BLaER1 (cell line): ENCODE data around the gene TMEM51.

ENCODE experiments used
- H3K27ac ChIP-seq: shearing (Covaris generic); formaldehyde crosslinking; 2 replicates; pipeline ENCODE4 v1.8.1; 2022
- H3K27me3 ChIP-seq: shearing (Covaris generic); formaldehyde crosslinking; 2 replicates; pipeline ENCODE4 v1.8.1; 2022
- H3K36me3 ChIP-seq: shearing (Covaris generic); formaldehyde crosslinking; 2 replicates; pipeline ENCODE4 v1.8.1; 2022
- H3K4me1 ChIP-seq: shearing (Covaris generic); formaldehyde crosslinking; 2 replicates; pipeline ENCODE4 v1.8.1; 2022
- H3K4me2 ChIP-seq: shearing (Covaris generic); formaldehyde crosslinking; 2 replicates; pipeline ENCODE4 v1.8.1; 2022
- H3K4me3 ChIP-seq: shearing (Covaris generic); formaldehyde crosslinking; 2 replicates; pipeline ENCODE4 v1.8.1; 2022
- H3K9ac ChIP-seq: shearing (Covaris generic); formaldehyde crosslinking; 2 replicates; pipeline ENCODE4 v1.8.1; 2022
- H3K9me3 ChIP-seq: shearing (Covaris generic); formaldehyde crosslinking; 2 replicates; pipeline ENCODE4 v1.8.1; 2022
- H4K20me1 ChIP-seq: shearing (Covaris generic); formaldehyde crosslinking; 2 replicates; pipeline ENCODE4 v1.8.1; 2022
- Cebpa-rat ChIP-seq: shearing (Covaris generic); IDR thresholded peaks from 2 replicates; pipeline ENCODE4 v1.8.1; 2022

Gene TMEM51

GRCh38 chr1:15151871-15152270 lies 1.7 kb upstream of the TMEM51 start:
- Histone ChIP-seq H3K27ac (no peak overlapping the region), H3K4me1 (peaks cover 40% of the 10 kb centered on the region), H3K27me3 (peaks cover 52% of the 10 kb centered on the region), H3K9me3 (no peaks in the 10 kb centered on the region), H3K4me3 (0 out of 2 replicates have a peak overlapping the region, but pooled peaks have one; percentile 74), H3K4me2 (no peak overlapping the region; the same call in 1 of the 2 replicates), H4K20me1 (peaks cover 7% of the 10 kb centered on the region), H3K9ac (no peak overlapping the region), H3K36me3 (no peaks in the 10 kb centered on the region)
- no peak for TF ChIP-seq Cebpa-rat

GRCh38 chr1:15152318-15153183 lies 996 bp upstream of the TMEM51 start:
- peak overlapping the region; percentile 58; the same call in 1 of the 2 replicates for H3K9ac ChIP-seq
- no peaks in the 10 kb centered on the region for H3K36me3 ChIP-seq
- H3K4me2 ChIP-seq: peak overlapping the region; percentile 98
- H3K27ac ChIP-seq: no peak overlapping the region
- no peak for TF ChIP-seq Cebpa-rat
- peaks cover 52% of the 10 kb centered on the region for H3K27me3 ChIP-seq
- H3K4me1 ChIP-seq: peaks cover 47% of the 10 kb centered on the region
- no peaks in the 10 kb centered on the region for H3K9me3 ChIP-seq
- peak overlapping the region; percentile 74 for H3K4me3 ChIP-seq
- H4K20me1 ChIP-seq: peaks cover 7% of the 10 kb centered on the region

GRCh38 chr1:15153842-15154479 lies 414 bp downstream of the TMEM51 start:
- TF ChIP-seq Cebpa-rat: no peak
- peaks cover 57% of the 10 kb centered on the region for H3K4me1 ChIP-seq
- no peaks in the 10 kb centered on the region for H3K9me3 ChIP-seq
- peak overlapping the region; percentile 74 for H3K4me3 ChIP-seq
- H3K27me3 ChIP-seq: peaks cover 52% of the 10 kb centered on the region
- no peak overlapping the region; the same call in 1 of the 2 replicates for H3K27ac ChIP-seq
- H3K36me3 ChIP-seq: no peaks in the 10 kb centered on the region
- peak overlapping the region; percentile 98 for H3K4me2 ChIP-seq
- H3K9ac ChIP-seq: peak overlapping the region; percentile 58; the same call in 1 of the 2 replicates
- peaks cover 7% of the 10 kb centered on the region for H4K20me1 ChIP-seq

GRCh38 chr1:15154480-15155036 lies 1.0 kb downstream of the TMEM51 start:
- no peaks in the 10 kb centered on the region for H3K36me3 ChIP-seq
- no peak overlapping the region for H3K27ac ChIP-seq
- no peaks in the 10 kb centered on the region for H3K9me3 ChIP-seq
- peaks cover 61% of the 10 kb centered on the region for H3K4me1 ChIP-seq
- TF ChIP-seq Cebpa-rat: no peak
- H4K20me1 ChIP-seq: peaks cover 7% of the 10 kb centered on the region
- no peak overlapping the region for H3K9ac ChIP-seq
- H3K4me2 ChIP-seq: peak overlapping the region; percentile 98
- H3K4me3 ChIP-seq: peak overlapping the region; percentile 74
- H3K27me3 ChIP-seq: peaks cover 52% of the 10 kb centered on the region

GRCh38 chr1:15155191-15155590 lies 1.6 kb downstream of the TMEM51 start:
- peak overlapping the region; percentile 98 for H3K4me2 ChIP-seq
- H3K4me1 ChIP-seq: peaks cover 61% of the 10 kb centered on the region
- peaks cover 52% of the 10 kb centered on the region for H3K27me3 ChIP-seq
- H3K4me3 ChIP-seq: no peak overlapping the region
- no peak overlapping the region for H3K27ac ChIP-seq
- no peaks in the 10 kb centered on the region for H3K9me3 ChIP-seq
- no peak overlapping the region for H3K9ac ChIP-seq
- TF ChIP-seq Cebpa-rat: no peak
- no peaks in the 10 kb centered on the region for H3K36me3 ChIP-seq
- peaks cover 7% of the 10 kb centered on the region for H4K20me1 ChIP-seq

- no peaks in the 10 kb centered on the region for H3K9me3 ChIP-seq
- H3K27me3 ChIP-seq: peaks cover 43% of the 10 kb centered on the region
- peak overlapping the region; percentile 52 for H3K9ac ChIP-seq
- peaks cover 61% of the 10 kb centered on the region for H3K4me1 ChIP-seq
- H3K4me3 ChIP-seq: peak overlapping the region; percentile 48
- TF ChIP-seq Cebpa-rat: no peak
- peaks cover 7% of the 10 kb centered on the region for H4K20me1 ChIP-seq
- peak overlapping the region; percentile 98 for H3K4me2 ChIP-seq
- H3K36me3 ChIP-seq: no peaks in the 10 kb centered on the region
- H3K27ac ChIP-seq: peak overlapping the region; percentile 32; the same call in 1 of the 2 replicates
These were observed 2.6 kb downstream of the TMEM51 start for GRCh38 chr1:15155888-15156741.

GRCh38 chr1:15156807-15157380 lies 3.3 kb downstream of the TMEM51 start:
- Histone ChIP-seq H3K36me3 (no peaks in the 10 kb centered on the region), H3K4me2 (peak overlapping the region; percentile 98), H3K9me3 (no peaks in the 10 kb centered on the region), H3K27ac (peak overlapping the region; percentile 32; the same call in 1 of the 2 replicates), H3K27me3 (peaks cover 35% of the 10 kb centered on the region), H3K4me1 (peaks cover 61% of the 10 kb centered on the region), H3K9ac (no peak overlapping the region), H4K20me1 (peaks cover 7% of the 10 kb centered on the region), H3K4me3 (peak overlapping the region; percentile 48; the same call in 1 of the 2 replicates)
- TF ChIP-seq Cebpa-rat: no peak

GRCh38 chr1:15157524-15158399 lies 4.2 kb downstream of the TMEM51 start:
- Histone ChIP-seq H3K36me3 (no peaks in the 10 kb centered on the region), H4K20me1 (peaks cover 4% of the 10 kb centered on the region), H3K9me3 (no peaks in the 10 kb centered on the region), H3K9ac (no peak overlapping the region), H3K27me3 (peaks cover 26% of the 10 kb centered on the region), H3K27ac (no peak overlapping the region), H3K4me1 (peaks cover 55% of the 10 kb centered on the region), H3K4me3 (no peak overlapping the region), H3K4me2 (peak overlapping the region; percentile 98)
- TF ChIP-seq Cebpa-rat: no peak
